Calu3 (cell line): ENCODE data around the gene GANC. TPM values are rescaled to one million over a fixed set of nuclear protein-coding genes. Genes with fewer than 3 reads are reported as not detected.

Experiments
- BruUV-seq: library from RNA; stranded (reverse); fragments of 400-500 nt; replicated peaks from 2 replicates; lab custom pipeline; 2021; lab: Mats Ljungman, UMichigan
- CTCF ChIA-PET: fragments of 300-600 bp; sonication (Branson Sonifier 250); formaldehyde crosslinking; loops from one replicate; lab custom pipeline; 2022; ENCODE audit warnings: antibody characterized with exemption; lab: Charles Lee
- DNase-seq: peaks from one replicate; pipeline ENCODE4 v3.0.0; 2022
- H3K27ac Mint-ChIP-seq: one replicate; pipeline ENCODE4 v1.8.0; 2022; ENCODE audit warnings: mixed read lengths; ENCODE audit not compliant: unreplicated experiment
- H3K27me3 Mint-ChIP-seq: one replicate; pipeline ENCODE4 v1.8.0; 2022; ENCODE audit warnings: mixed read lengths; ENCODE audit not compliant: unreplicated experiment
- H3K36me3 Mint-ChIP-seq: one replicate; pipeline ENCODE4 v1.8.0; 2022; ENCODE audit warnings: mild to moderate bottlenecking, moderate library complexity, mixed read lengths; ENCODE audit not compliant: insufficient read depth, unreplicated experiment
- H3K4me1 Mint-ChIP-seq: one replicate; pipeline ENCODE4 v1.8.0; 2022; ENCODE audit warnings: mild to moderate bottlenecking, low read depth, mixed read lengths; ENCODE audit not compliant: unreplicated experiment
- H3K4me3 Mint-ChIP-seq: one replicate; pipeline ENCODE4 v1.8.0; 2022; ENCODE audit warnings: mild to moderate bottlenecking, low read depth, moderate library complexity, mixed read lengths; ENCODE audit not compliant: unreplicated experiment
- H3K9me3 Mint-ChIP-seq: one replicate; pipeline ENCODE4 v1.8.0; 2022; ENCODE audit warnings: low read depth, mixed read lengths; ENCODE audit not compliant: unreplicated experiment
- CTCF ChIP-seq: fragments of 200-600 bp; IDR thresholded peaks from one replicate; pipeline ENCODE4 v1.8.0; 2022; ENCODE audit warnings: antibody characterized with exemption; ENCODE audit not compliant: unreplicated experiment
- intact Hi-C: fragments of 100-400 bp; cut with micrococcal nuclease; formaldehyde crosslinking; loops from one replicate; pipeline ENCODE4 v1.10.0; 2022; ENCODE audit not compliant: unreplicated experiment
- total RNA-seq: library from RNA; stranded (reverse); gene quantifications from 2 replicates; pipeline ENCODE4 v1.2.3, GENCODE V29; 2022

Gene GANC
- total RNA-seq, 1 experiment from 2014 or later = 10.8 TPM

GRCh38 chr15:42270551-42270950, 2.5 kb upstream of the GANC start:
- no peak for TF ChIP-seq CTCF
- BruUV-seq = no TSS peak
- Mint-ChIP-seq H3K27me3 (no peaks in the 10 kb centered on the region), H3K4me3 (no peak overlapping the region), H3K36me3 (peaks cover 22% of the 10 kb centered on the region), H3K27ac (no peak overlapping the region), H3K4me1 (no peaks in the 10 kb centered on the region), H3K9me3 (no peaks in the 10 kb centered on the region)
- CTCF ChIA-PET = no interaction called here
- no peak for DNase-seq
- intact Hi-C loops = no loop called here

GRCh38 chr15:42270996-42271395, 2.0 kb upstream of the GANC start:
- Mint-ChIP-seq H3K36me3 (peaks cover 22% of the 10 kb centered on the region), H3K9me3 (no peaks in the 10 kb centered on the region), H3K4me3 (no peak overlapping the region), H3K4me1 (no peaks in the 10 kb centered on the region), H3K27ac (no peak overlapping the region), H3K27me3 (no peaks in the 10 kb centered on the region)
- no peak for TF ChIP-seq CTCF
- intact Hi-C loops = no loop called here
- DNase-seq = no peak
- CTCF ChIA-PET = no interaction called here
- BruUV-seq = no TSS peak

- peak overlapping the region; percentile 93 for H3K27ac Mint-ChIP-seq
- intact Hi-C loops = no loop called here
- peak overlapping the region; percentile 88 for H3K4me3 Mint-ChIP-seq
- no peaks in the 10 kb centered on the region for H3K9me3 Mint-ChIP-seq
- CTCF ChIA-PET = interaction anchor here (0.6 kb wide), 2 partner anchors 28 to 521 kb away, joined by 5 read pairs; no protein-coding TSS in a partner anchor
- no peaks in the 10 kb centered on the region for H3K4me1 Mint-ChIP-seq
- peaks cover 22% of the 10 kb centered on the region for H3K36me3 Mint-ChIP-seq
- TF ChIP-seq CTCF = no peak
- no peaks in the 10 kb centered on the region for H3K27me3 Mint-ChIP-seq
- peak; percentile 24 for DNase-seq
- BruUV-seq = TSS peak; percentile 60
Measured at GRCh38 chr15:42273900-42274701, 1.1 kb downstream of the GANC start.

- peaks cover 22% of the 10 kb centered on the region for H3K36me3 Mint-ChIP-seq
- H3K4me3 Mint-ChIP-seq = peak overlapping the region; percentile 88
- intact Hi-C loops = no loop called here
- H3K27me3 Mint-ChIP-seq = no peaks in the 10 kb centered on the region
- peak overlapping the region; percentile 93 for H3K27ac Mint-ChIP-seq
- BruUV-seq = no TSS peak
- CTCF ChIA-PET = no interaction called here
- TF ChIP-seq CTCF = no peak
- no peaks in the 10 kb centered on the region for H3K9me3 Mint-ChIP-seq
- no peak for DNase-seq
- H3K4me1 Mint-ChIP-seq = no peaks in the 10 kb centered on the region
Measured at GRCh38 chr15:42274702-42274989, 1.6 kb downstream of the GANC start.
